HepG2 (cell line): ENCODE data around the gene KRTAP2-3. TPM values are rescaled to one million over a fixed set of nuclear protein-coding genes. Genes with fewer than 3 reads are reported as not detected.
A peak's percentile ranks its signal among the peaks of the same experiment; 100 is the strongest.

ENCODE experiments used
- ATAC-seq: fragments of 200-7000 bp; cut with Tn5 transposase; 3 replicates; pipeline ENCODE4 v1.9.1; 2020; ENCODE audit warnings: mild to moderate bottlenecking, moderate library complexity
- BruUV-seq: library from RNA; stranded (reverse); fragments of 400-500 nt; replicated peaks from 2 replicates; lab custom pipeline; 2021; lab: Mats Ljungman, UMichigan
- CTCF ChIA-PET: fragments of 300-600 bp; formaldehyde crosslinking; extraction: SDS; loops from one replicate; lab custom pipeline; 2021; ENCODE audit warnings: low total read pairs, inconsistent platforms, low intra/inter-chr PET ratio; lab: Yijun Ruan, JAX
- POLR2A ChIA-PET: fragments of 350-600 bp; sonication (Branson Sonifier 250); formaldehyde crosslinking; loops from one replicate; lab custom pipeline; 2020; ENCODE audit warnings: antibody characterized with exemption, inconsistent platforms; lab: Yijun Ruan, JAX
- DNase-seq: peaks from one replicate; pipeline ENCODE4 v3.0.0-alpha.2; 2015; ENCODE audit warnings: low spot score
- FAIRE-seq: peaks from 3 replicates; lab custom pipeline; 2011; peaks lifted over from hg19 to GRCh38; lab: Jason Lieb, UNC
- H2AFZ ChIP-seq: one replicate; pipeline ENCODE4 v1.6.1; 2011; ENCODE audit warnings: low read length, inconsistent platforms
- H3K27ac ChIP-seq: fragments of 300-600 bp; 3 replicates; pipeline ENCODE4 v1.8.0; 2011; ENCODE audit warnings: mixed run types, mild to moderate bottlenecking, mixed read lengths, low read length, inconsistent platforms; ENCODE audit not compliant: insufficient read depth; ENCODE audit errors: extremely low read length
- H3K27me3 ChIP-seq, 2 experiments: fragments of 200-600 bp in 1 of 2; 2 replicates in 1 of 2; 3 replicates in 1 of 2; pipeline versions ENCODE4 v1.6.0 to v1.8.0; 2011; ENCODE audit warnings: low read length in 2 of 2, mild to moderate bottlenecking in 2 of 2, moderate library complexity in 2 of 2, inconsistent platforms in 1 of 2; ENCODE audit not compliant: insufficient read depth in 2 of 2, control insufficient read depth in 1 of 2
- H3K36me3 ChIP-seq, 2 experiments: fragments of 200-600 bp in 1 of 2; replicated peaks in 1 of 2; 2 replicates in 1 of 2; 3 replicates in 1 of 2; pipeline versions ENCODE4 v1.5.1 to v1.8.0; 2011; ENCODE audit warnings: low read length in 2 of 2, inconsistent platforms in 1 of 2; ENCODE audit not compliant: insufficient read depth in 2 of 2, control insufficient read depth in 1 of 2
- H3K4me1 ChIP-seq: 2 replicates; pipeline ENCODE4 v1.5.1; 2012; ENCODE audit warnings: low read length, inconsistent platforms; ENCODE audit not compliant: insufficient read depth
- H3K4me2 ChIP-seq: 2 replicates; pipeline ENCODE4 v1.6.0; 2011; ENCODE audit warnings: low read depth, low read length, inconsistent platforms
- H3K4me3 ChIP-seq, 3 experiments: fragments of 200-600 bp in 1 of 3; sonication (generic), shearing (Covaris generic) in 1 of 3; replicated peaks in 1 of 3; 2 replicates each; pipeline ENCODE4 v1.5.1; 2011 to 2016; ENCODE audit warnings: low read length in 3 of 3, inconsistent platforms in 2 of 3, low read depth in 2 of 3, mild to moderate bottlenecking in 2 of 3, control low read depth in 1 of 3, mixed read lengths in 1 of 3; ENCODE audit not compliant: insufficient read depth in 1 of 3
- H3K79me2 ChIP-seq: one replicate; pipeline ENCODE4 v1.6.1; 2011; ENCODE audit warnings: low read length, inconsistent platforms; ENCODE audit not compliant: insufficient read depth
- H3K9ac ChIP-seq: 2 replicates; pipeline ENCODE4 v1.6.0; 2011; ENCODE audit warnings: mild to moderate bottlenecking, low read depth, low read length, inconsistent platforms; ENCODE audit not compliant: insufficient read depth
- H3K9me3 ChIP-seq: 2 replicates; pipeline ENCODE4 v1.5.1; 2012; ENCODE audit warnings: mild to moderate bottlenecking, low read length
- H4K20me1 ChIP-seq: 2 replicates; pipeline ENCODE4 v1.6.0; 2011; ENCODE audit warnings: inconsistent platforms, mild to moderate bottlenecking, low read length, moderate library complexity; ENCODE audit not compliant: insufficient read depth
- RARA ChIP-seq: IDR thresholded peaks from 2 replicates; pipeline ENCODE4 v1.6.1; 2016; ENCODE audit warnings: missing genetic modification reagents, missing compliant biosample characterization
- RELA ChIP-seq: sonication (generic); formaldehyde crosslinking; IDR thresholded peaks from 2 replicates; pipeline ENCODE4 v1.4.0; 2020; ENCODE audit warnings: missing genetic modification reagents
- ZFP82 ChIP-seq: sonication (generic); formaldehyde crosslinking; IDR thresholded peaks from 2 replicates; pipeline ENCODE4 v1.5.1; 2020; ENCODE audit warnings: mild to moderate bottlenecking, missing genetic modification reagents, borderline replicate concordance
- WGBS: methylation state at CpG from one replicate; pipeline ENCODE4 v1.1.6; 2017; ENCODE audit warnings: low lambda C conversion rate; 5-methylcytosine and 5-hydroxymethylcytosine counted together
- in situ Hi-C: cut with HindIII; loops from 2 replicates; pipeline ENCODE4 v1.10.0; 2017; ENCODE audit warnings: low pct_unique_long_range_greater_than_20kb; ENCODE audit not compliant: extremely low pct_ligation_motif_present
- intact Hi-C: fragments of 100-400 bp; cut with micrococcal nuclease; formaldehyde crosslinking; loops from one replicate; pipeline ENCODE4 v1.10.0; 2022; ENCODE audit not compliant: unreplicated experiment
- polyA plus RNA-seq, 8 experiments: library from polyadenylated mRNA; depleted of rRNA in 3 of 8; stranded (reverse) in 7 of 8; unstranded in 1 of 8; fragments of >200 nt; fragmentation: Illumina TruSeq in 4 of 8; extraction: Trizol in 4 of 8; gene quantifications; 2 replicates each; pipeline versions ENCODE4 v1.2.1 to v1.2.3, GENCODE V29; 2011 to 2016; ENCODE audit warnings: low read depth in 4 of 8, missing spikeins in 1 of 8, mixed read lengths in 1 of 8; ENCODE audit not compliant: insufficient read depth in 1 of 8
- total RNA-seq, 5 experiments: library from RNA; depleted of rRNA; stranded (reverse); fragments of >200 nt; fragmentation: Illumina TruSeq; extraction: Trizol; gene quantifications; 2 replicates each; pipeline ENCODE4 v1.2.3, GENCODE V29; 2016; ENCODE audit warnings: low read depth in 1 of 5
- TF ChIP-seq, protein P1 (sequence below): sonication (generic); formaldehyde crosslinking; IDR thresholded peaks from 2 replicates; pipeline ENCODE4 v1.5.0; 2020; ENCODE audit warnings: missing genetic modification reagents
- TF ChIP-seq, protein P2 (sequence below): sonication (generic); formaldehyde crosslinking; conservative IDR thresholded peaks from 2 replicates; pipeline ENCODE4 v1.8.0; 2022; ENCODE audit warnings: low read depth, missing genetic modification reagents
- TF ChIP-seq, protein P3 (sequence below): sonication (generic); formaldehyde crosslinking; conservative IDR thresholded peaks from 2 replicates; pipeline ENCODE4 v1.8.1; 2023; ENCODE audit warnings: missing genetic modification reagents
- TF ChIP-seq, protein P4 (sequence below): sonication (generic); formaldehyde crosslinking; IDR thresholded peaks from 2 replicates; pipeline ENCODE4 v1.9.0; 2021; ENCODE audit warnings: mild to moderate bottlenecking, missing genetic modification reagents
- TF ChIP-seq, protein P5 (sequence below): sonication (generic); formaldehyde crosslinking; IDR thresholded peaks from 2 replicates; pipeline ENCODE4 v1.4.0; 2020; ENCODE audit warnings: mild to moderate bottlenecking, missing genetic modification reagents

The KRTAP2-3 gene
- total and polyA plus RNA-seq, 2 of the 13 experiments (the other 11 are each of a cell fraction or from before 2014, with no cell fraction given): 0.25 TPM; not detected in 1

DNA sequence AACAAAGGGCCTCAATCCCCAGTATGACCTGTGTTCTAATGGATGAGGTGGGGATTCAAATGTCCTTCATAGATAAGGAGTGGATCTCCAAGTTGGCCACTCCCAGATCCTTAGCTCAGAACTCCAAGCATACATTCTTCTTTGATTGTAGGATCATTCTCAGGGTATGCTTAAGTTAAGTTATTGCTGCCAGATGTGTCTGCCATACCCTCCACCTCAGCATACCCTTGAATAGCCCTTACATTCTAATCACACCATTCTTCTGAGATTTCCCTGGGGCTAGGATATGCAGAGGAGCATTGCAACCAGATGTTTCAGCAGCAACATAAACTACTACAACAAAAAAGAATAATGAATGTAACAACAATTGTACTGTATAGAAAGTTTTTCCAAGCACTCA is 7.4 kb upstream of the KRTAP2-3 start (continued):
- TF ChIP-seq, protein P1, sequence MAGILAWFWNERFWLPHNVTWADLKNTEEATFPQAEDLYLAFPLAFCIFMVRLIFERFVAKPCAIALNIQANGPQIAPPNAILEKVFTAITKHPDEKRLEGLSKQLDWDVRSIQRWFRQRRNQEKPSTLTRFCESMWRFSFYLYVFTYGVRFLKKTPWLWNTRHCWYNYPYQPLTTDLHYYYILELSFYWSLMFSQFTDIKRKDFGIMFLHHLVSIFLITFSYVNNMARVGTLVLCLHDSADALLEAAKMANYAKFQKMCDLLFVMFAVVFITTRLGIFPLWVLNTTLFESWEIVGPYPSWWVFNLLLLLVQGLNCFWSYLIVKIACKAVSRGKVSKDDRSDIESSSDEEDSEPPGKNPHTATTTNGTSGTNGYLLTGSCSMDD: no peak
- TF ChIP-seq ZFP82 (CRISPR knock-in tag): no peak

DNA sequence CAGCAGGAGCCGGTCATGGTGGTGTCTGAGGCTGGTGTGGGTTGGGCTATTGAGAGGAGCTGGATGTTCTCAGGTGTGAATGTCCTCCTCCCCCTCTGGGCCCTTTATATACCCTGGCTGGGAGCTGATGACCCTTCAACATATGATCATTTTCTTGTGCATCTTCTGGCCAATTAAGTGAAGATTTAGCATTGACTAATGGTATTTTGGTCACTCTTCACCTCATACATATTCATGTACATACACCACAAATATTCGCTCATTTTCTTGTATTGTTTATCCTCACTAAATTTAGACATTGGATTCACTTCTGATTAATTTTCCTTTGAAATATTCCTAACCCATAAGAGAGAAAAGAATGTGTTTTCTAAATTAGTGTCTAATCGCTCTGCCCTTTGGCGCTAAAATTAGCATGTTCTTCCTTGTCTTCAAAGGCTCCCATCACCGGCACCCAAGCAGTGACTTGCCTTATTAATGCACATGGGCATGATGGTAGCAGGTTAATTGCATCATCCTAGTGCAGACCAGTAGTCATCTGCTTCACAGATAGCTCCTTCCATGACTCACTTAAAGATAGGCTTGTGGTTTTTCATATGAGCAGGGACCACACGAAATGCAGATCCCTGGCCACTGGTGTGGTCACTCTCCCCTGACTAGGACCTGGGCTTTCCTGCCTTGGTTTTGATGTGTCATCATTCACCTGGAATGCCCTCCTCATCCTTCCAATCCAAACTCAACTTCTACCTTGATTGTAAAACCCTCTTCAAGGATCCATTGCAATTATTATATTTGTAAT is 6.1 kb upstream of the KRTAP2-3 start, which contains the start of gene KRTAP2-4:
TSS of gene KRTAP2-4 (minus strand) at position 51 of the 796 bp plus-strand sequence. CDS start at position 17, 34 bp downstream.
- Histone ChIP-seq H3K27me3 (no peaks in the 10 kb centered on the region), H3K79me2 (no peaks in the 10 kb centered on the region), H3K9ac (no peak within 1 kb of the TSS), H3K4me3 (no peak within 1 kb of the TSS), H3K27ac (no peak within 1 kb of the TSS), H4K20me1 (no peaks in the 10 kb centered on the region), H3K36me3 (no peaks in the 10 kb centered on the region), H3K4me2 (no peak within 1 kb of the TSS), H3K4me1 (peaks cover 23% of the 10 kb centered on the region), H2AFZ (no peak within 1 kb of the TSS), H3K9me3 (no peaks in the 10 kb centered on the region)
- no TSS peak for BruUV-seq
- ChIA-PET POLR2A (no interaction called here), CTCF (no interaction called here)
- 82% methylated on average over 6 of the region's 6 CpGs for WGBS
- DNase-seq (peak; percentile 28), ATAC-seq (no peak), FAIRE-seq (no peak)
- intact Hi-C loops: no loop called here
- in situ Hi-C loops: no loop called here
- TF ChIP-seq, protein P2, sequence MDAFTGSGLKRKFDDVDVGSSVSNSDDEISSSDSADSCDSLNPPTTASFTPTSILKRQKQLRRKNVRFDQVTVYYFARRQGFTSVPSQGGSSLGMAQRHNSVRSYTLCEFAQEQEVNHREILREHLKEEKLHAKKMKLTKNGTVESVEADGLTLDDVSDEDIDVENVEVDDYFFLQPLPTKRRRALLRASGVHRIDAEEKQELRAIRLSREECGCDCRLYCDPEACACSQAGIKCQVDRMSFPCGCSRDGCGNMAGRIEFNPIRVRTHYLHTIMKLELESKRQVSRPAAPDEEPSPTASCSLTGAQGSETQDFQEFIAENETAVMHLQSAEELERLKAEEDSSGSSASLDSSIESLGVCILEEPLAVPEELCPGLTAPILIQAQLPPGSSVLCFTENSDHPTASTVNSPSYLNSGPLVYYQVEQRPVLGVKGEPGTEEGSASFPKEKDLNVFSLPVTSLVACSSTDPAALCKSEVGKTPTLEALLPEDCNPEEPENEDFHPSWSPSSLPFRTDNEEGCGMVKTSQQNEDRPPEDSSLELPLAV: no peak
- TF ChIP-seq RARA (CRISPR knock-in tag) (no peak), RELA (CRISPR knock-in tag) (no peak)
- TF ChIP-seq, protein P3, sequence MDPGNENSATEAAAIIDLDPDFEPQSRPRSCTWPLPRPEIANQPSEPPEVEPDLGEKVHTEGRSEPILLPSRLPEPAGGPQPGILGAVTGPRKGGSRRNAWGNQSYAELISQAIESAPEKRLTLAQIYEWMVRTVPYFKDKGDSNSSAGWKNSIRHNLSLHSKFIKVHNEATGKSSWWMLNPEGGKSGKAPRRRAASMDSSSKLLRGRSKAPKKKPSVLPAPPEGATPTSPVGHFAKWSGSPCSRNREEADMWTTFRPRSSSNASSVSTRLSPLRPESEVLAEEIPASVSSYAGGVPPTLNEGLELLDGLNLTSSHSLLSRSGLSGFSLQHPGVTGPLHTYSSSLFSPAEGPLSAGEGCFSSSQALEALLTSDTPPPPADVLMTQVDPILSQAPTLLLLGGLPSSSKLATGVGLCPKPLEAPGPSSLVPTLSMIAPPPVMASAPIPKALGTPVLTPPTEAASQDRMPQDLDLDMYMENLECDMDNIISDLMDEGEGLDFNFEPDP (CRISPR knock-in tag): no peak
- TF ChIP-seq, protein P4, sequence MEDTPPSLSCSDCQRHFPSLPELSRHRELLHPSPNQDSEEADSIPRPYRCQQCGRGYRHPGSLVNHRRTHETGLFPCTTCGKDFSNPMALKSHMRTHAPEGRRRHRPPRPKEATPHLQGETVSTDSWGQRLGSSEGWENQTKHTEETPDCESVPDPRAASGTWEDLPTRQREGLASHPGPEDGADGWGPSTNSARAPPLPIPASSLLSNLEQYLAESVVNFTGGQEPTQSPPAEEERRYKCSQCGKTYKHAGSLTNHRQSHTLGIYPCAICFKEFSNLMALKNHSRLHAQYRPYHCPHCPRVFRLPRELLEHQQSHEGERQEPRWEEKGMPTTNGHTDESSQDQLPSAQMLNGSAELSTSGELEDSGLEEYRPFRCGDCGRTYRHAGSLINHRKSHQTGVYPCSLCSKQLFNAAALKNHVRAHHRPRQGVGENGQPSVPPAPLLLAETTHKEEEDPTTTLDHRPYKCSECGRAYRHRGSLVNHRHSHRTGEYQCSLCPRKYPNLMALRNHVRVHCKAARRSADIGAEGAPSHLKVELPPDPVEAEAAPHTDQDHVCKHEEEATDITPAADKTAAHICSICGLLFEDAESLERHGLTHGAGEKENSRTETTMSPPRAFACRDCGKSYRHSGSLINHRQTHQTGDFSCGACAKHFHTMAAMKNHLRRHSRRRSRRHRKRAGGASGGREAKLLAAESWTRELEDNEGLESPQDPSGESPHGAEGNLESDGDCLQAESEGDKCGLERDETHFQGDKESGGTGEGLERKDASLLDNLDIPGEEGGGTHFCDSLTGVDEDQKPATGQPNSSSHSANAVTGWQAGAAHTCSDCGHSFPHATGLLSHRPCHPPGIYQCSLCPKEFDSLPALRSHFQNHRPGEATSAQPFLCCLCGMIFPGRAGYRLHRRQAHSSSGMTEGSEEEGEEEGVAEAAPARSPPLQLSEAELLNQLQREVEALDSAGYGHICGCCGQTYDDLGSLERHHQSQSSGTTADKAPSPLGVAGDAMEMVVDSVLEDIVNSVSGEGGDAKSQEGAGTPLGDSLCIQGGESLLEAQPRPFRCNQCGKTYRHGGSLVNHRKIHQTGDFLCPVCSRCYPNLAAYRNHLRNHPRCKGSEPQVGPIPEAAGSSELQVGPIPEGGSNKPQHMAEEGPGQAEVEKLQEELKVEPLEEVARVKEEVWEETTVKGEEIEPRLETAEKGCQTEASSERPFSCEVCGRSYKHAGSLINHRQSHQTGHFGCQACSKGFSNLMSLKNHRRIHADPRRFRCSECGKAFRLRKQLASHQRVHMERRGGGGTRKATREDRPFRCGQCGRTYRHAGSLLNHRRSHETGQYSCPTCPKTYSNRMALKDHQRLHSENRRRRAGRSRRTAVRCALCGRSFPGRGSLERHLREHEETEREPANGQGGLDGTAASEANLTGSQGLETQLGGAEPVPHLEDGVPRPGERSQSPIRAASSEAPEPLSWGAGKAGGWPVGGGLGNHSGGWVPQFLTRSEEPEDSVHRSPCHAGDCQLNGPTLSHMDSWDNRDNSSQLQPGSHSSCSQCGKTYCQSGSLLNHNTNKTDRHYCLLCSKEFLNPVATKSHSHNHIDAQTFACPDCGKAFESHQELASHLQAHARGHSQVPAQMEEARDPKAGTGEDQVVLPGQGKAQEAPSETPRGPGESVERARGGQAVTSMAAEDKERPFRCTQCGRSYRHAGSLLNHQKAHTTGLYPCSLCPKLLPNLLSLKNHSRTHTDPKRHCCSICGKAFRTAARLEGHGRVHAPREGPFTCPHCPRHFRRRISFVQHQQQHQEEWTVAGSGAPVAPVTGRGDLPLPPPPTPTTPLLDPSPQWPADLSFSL: no peak
- TF ChIP-seq, protein P5, sequence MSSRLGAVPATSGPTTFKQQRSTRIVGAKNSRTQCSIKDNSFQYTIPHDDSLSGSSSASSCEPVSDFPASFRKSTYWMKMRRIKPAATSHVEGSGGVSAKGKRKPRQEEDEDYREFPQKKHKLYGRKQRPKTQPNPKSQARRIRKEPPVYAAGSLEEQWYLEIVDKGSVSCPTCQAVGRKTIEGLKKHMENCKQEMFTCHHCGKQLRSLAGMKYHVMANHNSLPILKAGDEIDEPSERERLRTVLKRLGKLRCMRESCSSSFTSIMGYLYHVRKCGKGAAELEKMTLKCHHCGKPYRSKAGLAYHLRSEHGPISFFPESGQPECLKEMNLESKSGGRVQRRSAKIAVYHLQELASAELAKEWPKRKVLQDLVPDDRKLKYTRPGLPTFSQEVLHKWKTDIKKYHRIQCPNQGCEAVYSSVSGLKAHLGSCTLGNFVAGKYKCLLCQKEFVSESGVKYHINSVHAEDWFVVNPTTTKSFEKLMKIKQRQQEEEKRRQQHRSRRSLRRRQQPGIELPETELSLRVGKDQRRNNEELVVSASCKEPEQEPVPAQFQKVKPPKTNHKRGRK (CRISPR knock-in tag): no peak
